Neural crest cell (in vitro differentiated cells): ENCODE data around the gene PRSS50. TPM values are rescaled to one million over a fixed set of nuclear protein-coding genes. Genes with fewer than 3 reads are reported as not detected.

Source experiments
- DNase-seq: peaks from one replicate; pipeline ENCODE4 v3.0.0; 2021; ENCODE audit warnings: low read depth, mixed read lengths, low spot score
- H3K27ac Mint-ChIP-seq: one replicate; pipeline ENCODE4 v1.8.0; 2021; ENCODE audit warnings: mild to moderate bottlenecking, mixed read lengths; ENCODE audit not compliant: unreplicated experiment
- H3K27me3 Mint-ChIP-seq: 2 replicates; pipeline ENCODE4 v1.8.0; 2021; ENCODE audit warnings: low read depth, mild to moderate bottlenecking, mixed read lengths
- H3K36me3 Mint-ChIP-seq: 2 replicates; pipeline ENCODE4 v1.8.0; 2021; ENCODE audit warnings: low read depth, mild to moderate bottlenecking, mixed read lengths
- H3K4me1 Mint-ChIP-seq: 2 replicates; pipeline ENCODE4 v1.8.0; 2021; ENCODE audit warnings: mixed read lengths
- H3K4me3 Mint-ChIP-seq: one replicate; pipeline ENCODE4 v1.8.0; 2021; ENCODE audit warnings: mild to moderate bottlenecking, mixed read lengths
- H3K9me3 Mint-ChIP-seq: 2 replicates; pipeline ENCODE4 v1.8.0; 2021; ENCODE audit warnings: mixed read lengths
- CTCF ChIP-seq: fragments of 200-600 bp; sonication (generic); conservative IDR thresholded peaks from 2 replicates; pipeline ENCODE4 v1.5.0; 2021; ENCODE audit warnings: antibody characterized with exemption, mild to moderate bottlenecking
- total RNA-seq: library from RNA; stranded (reverse); gene quantifications from 2 replicates; pipeline ENCODE4 v1.2.1, GENCODE V29; 2021

The PRSS50 gene
- total RNA-seq, 1 donor from 2014 or later, result 0.35 TPM

- no peak for TF ChIP-seq CTCF
- Mint-ChIP-seq H3K9me3 (no peaks in the 10 kb centered on the region), H3K4me1 (no peaks in the 10 kb centered on the region), H3K27me3 (peaks cover 2% of the 10 kb centered on the region), H3K36me3 (no peaks in the 10 kb centered on the region), H3K27ac (no peak overlapping the region), H3K4me3 (no peak overlapping the region)
- DNase-seq, result no peak
Measured at GRCh38 chr3:46716461-46717441, 918 bp downstream of the PRSS50 start.

- Mint-ChIP-seq H3K36me3 (no peaks in the 10 kb centered on the region), H3K4me3 (no peak overlapping the region), H3K9me3 (no peaks in the 10 kb centered on the region), H3K4me1 (peaks cover 5% of the 10 kb centered on the region), H3K27me3 (peaks cover 2% of the 10 kb centered on the region), H3K27ac (peak overlapping the region; percentile 91)
- DNase-seq, result no peak
- no peak for TF ChIP-seq CTCF
Measured at GRCh38 chr3:46715507-46716175, 2.0 kb downstream of the PRSS50 start.

GRCh38 chr3:46714728-46715506, 2.8 kb downstream of the PRSS50 start:
- no peak overlapping the region for H3K27ac Mint-ChIP-seq
- H3K27me3 Mint-ChIP-seq, result peaks cover 2% of the 10 kb centered on the region
- TF ChIP-seq CTCF, result no peak
- no peak overlapping the region for H3K4me3 Mint-ChIP-seq
- DNase-seq, result no peak
- no peaks in the 10 kb centered on the region for H3K9me3 Mint-ChIP-seq
- H3K36me3 Mint-ChIP-seq, result no peaks in the 10 kb centered on the region
- peaks cover 5% of the 10 kb centered on the region for H3K4me1 Mint-ChIP-seq

- no peak for TF ChIP-seq CTCF
- H3K9me3 Mint-ChIP-seq, result no peaks in the 10 kb centered on the region
- no peak overlapping the region for H3K27ac Mint-ChIP-seq
- H3K27me3 Mint-ChIP-seq, result peaks cover under 1% of the 10 kb centered on the region
- no peak for DNase-seq
- peaks cover 5% of the 10 kb centered on the region for H3K4me1 Mint-ChIP-seq
- no peaks in the 10 kb centered on the region for H3K36me3 Mint-ChIP-seq
- no peak overlapping the region for H3K4me3 Mint-ChIP-seq
Measured at GRCh38 chr3:46713898-46714552, 3.6 kb downstream of the PRSS50 start.
